ENCODE data around the gene GPRC5D.

DNA sequence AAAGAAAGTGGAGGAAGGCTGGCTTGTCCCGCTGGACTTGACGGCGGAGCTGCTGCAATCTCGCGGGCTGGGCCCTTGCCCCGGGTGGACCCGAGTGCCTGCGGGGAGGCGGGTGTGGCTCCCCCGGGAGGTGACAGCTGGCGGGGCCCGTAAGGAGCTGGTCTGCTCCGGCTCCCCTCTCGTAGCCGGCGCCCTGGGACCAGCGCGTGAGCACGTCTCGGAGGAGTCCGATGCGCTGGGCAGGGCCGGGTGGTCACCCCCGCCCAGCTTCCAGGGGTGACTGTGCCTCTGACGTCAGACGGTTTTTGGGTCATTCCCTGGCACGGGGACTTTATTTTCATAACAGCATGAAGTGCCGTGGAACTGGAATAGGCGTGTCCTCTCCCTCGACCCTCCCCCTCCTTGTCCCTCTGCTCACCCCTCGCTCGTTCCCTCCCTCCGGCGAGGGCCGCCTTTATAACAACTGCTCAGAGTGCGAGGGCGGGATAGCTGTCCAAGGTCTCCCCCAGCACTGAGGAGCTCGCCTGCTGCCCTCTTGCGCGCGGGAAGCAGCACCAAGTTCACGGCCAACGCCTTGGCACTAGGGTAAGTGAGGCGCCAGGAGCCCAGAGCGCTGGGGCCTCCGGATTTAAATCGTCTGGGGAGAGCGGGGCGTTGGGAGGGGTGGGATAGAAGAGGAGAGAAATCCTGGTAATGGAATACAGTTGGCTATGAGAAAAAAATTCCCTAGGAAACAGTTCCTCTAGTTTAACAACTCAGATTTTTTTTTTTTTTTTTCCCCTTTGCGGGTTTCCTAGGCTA is 60.7 kb downstream of the GPRC5D start, which contains the start of gene GPRC5A:
- TF ChIP-seq, protein P1, sequence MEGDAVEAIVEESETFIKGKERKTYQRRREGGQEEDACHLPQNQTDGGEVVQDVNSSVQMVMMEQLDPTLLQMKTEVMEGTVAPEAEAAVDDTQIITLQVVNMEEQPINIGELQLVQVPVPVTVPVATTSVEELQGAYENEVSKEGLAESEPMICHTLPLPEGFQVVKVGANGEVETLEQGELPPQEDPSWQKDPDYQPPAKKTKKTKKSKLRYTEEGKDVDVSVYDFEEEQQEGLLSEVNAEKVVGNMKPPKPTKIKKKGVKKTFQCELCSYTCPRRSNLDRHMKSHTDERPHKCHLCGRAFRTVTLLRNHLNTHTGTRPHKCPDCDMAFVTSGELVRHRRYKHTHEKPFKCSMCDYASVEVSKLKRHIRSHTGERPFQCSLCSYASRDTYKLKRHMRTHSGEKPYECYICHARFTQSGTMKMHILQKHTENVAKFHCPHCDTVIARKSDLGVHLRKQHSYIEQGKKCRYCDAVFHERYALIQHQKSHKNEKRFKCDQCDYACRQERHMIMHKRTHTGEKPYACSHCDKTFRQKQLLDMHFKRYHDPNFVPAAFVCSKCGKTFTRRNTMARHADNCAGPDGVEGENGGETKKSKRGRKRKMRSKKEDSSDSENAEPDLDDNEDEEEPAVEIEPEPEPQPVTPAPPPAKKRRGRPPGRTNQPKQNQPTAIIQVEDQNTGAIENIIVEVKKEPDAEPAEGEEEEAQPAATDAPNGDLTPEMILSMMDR (IDR thresholded peaks at IDR 0.05; ENCODE audit: low read length), result no peak
- TF ChIP-seq EZH2 (IDR thresholded peaks at IDR 0.05; ENCODE audit: borderline replicate concordance, low read length), result no peak
